Middle frontal gyrus (tissue), 1 donor: Measurements from ENCODE around the gene KASH5.

Experiments
- DNase-seq: peaks from one replicate; pipeline ENCODE4 v3.0.0-alpha.2; 2015; ENCODE audit warnings: low spot score; ENCODE audit errors: extremely low spot score

The KASH5 gene

DNA sequence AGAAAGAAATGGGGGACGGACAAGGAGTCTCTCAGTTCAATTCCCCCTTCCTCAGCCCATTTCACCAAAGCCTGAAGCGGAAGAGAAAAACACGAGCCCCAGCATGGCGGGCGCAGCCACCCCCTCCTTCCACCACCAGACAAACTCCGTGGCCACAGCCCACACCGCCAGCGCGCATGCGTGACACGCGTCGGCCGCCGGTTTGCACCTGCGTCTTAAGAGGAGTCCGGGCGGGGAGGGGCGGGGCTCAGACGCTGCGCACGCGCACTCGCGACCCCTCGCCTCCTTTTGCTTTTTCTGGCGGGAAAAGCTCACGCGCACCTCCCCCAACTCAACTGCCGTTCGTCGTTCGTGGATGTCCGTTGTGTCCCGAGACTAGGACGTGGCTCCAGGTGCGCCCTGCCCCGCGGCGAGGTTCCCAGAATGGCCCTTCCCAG lies at the start of gene KASH5:
Gene KASH5, plus strand, starts transcription at position 314 of the 437 bp plus-strand sequence. CDS start 2,635 bp downstream, outside the sequence.
- peak; percentile 16 for DNase-seq

DNA sequence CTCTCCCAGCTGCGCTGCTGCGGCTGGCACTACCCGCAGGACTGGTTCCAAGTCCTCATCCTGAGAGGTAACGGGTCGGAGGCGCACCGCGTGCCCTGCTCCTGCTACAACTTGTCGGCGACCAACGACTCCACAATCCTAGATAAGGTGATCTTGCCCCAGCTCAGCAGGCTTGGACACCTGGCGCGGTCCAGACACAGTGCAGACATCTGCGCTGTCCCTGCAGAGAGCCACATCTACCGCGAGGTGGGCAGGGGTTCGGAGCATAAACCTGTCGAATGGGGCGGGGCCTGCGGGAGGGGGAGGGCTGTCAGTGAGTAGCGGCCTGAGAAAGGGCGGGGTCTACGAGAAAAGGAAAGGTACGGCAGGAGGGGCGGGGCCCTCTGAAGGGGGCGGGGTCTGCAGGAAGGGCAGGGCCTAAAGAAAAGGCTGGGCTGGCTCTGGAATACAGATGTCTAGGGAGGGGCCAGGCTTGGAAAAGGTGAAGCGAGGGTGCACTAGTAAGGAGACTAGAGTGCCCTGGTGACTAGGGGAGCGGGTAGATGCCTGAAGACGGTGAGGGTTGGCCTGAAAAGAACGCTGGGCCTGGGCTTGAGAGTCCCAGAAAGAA lies 49.3 kb upstream of the KASH5 start:
- DNase-seq: no peak

- peak; percentile 42 for DNase-seq
Observed at GRCh38 chr19:49339301-49340068, 48.6 kb upstream of the KASH5 start.

DNA sequence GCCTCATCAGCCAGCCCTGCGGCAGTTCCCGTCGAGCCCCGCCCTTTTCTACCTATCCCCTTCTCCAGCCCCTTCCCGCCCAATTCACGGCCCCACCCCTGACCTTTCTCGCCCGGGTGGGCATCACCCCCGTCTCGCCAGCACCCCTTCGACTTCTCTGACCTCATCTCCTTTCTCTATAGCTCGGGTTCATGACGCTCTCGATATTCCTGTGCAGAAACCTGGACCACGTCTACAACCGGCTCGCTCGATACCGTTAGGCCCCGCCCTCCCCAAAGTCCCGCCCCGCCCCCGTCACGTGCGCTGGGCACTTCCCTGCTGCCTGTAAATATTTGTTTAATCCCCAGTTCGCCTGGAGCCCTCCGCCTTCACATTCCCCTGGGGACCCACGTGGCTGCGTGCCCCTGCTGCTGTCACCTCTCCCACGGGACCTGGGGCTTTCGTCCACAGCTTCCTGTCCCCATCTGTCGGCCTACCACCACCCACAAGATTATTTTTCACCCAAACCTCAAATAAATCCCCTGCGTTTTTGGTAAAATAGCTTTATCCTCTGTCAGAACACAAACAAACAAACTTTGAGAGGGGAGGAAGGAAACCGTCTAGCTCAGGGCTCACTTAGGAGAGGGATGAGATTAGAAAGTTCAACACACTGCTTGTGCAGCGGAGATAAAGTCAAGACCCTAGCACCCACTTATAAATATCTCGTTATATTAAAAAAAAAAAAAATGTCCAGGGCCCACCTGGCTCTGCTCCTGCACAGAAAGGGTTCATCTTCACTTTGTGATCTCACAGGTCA lies 47.8 kb upstream of the KASH5 start:
- DNase-seq: no peak

DNA sequence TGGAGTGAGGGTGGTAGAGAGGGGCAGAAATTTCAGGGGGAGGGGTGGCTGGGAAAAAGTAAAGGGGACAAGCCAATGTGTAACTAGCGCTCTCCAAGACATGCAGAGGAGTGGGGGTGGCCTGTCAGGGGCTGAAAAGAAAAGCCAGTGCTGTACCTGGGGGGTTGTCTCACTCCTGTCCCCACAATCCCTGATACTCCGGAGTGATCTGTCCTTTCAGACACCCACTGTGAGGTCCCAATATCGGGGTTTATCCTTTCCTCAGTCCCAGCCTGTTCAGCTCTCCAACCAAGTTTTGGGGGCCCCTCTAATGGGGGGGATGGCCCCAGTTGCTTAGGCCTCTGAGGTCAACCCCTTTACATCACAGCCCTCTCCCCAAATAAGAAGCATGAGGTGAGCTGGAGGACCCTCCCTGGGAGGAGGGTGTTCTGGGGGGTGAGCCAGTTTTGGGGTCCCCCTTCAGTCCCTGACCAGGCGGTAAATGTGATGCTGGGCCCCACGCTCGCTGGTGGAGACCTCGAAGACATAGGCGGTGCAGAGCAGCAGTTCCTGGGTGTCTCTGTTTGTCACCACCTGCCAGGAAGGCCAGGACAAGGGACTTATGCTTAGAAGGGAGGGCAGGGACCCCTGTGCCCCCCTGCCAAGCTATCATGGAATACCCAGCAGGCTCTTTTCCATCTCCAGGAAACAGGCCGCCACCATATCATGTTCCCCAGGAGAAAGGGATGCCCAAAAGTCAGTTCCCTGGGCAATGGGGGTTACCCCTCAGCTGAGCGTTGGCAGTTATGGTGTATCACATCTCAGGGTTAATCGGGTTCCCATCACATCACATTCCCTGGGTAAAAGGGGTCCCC lies 47.0 kb upstream of the KASH5 start:
- no peak for DNase-seq

DNA sequence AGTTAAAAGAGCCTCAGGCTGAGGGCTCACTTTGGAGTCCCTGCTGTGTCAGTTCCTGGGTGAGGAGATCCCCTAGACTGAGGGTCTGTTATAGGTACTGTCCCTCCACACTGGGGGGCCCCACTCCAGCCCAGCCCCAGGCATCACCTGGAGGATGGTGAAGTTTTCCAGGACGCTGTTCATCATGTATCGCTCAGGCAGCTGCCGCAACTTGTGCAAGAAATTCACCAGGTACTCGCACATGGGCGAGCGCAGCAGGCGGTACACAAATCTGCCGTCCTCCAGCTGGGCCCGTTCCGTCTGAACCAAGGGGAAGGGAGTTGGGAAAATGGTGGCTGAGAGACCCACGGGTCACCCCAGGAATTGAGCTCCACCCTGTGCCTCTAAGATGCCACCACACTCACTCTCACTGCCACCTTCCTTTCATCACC lies 45.7 kb upstream of the KASH5 start:
- no peak for DNase-seq

DNA sequence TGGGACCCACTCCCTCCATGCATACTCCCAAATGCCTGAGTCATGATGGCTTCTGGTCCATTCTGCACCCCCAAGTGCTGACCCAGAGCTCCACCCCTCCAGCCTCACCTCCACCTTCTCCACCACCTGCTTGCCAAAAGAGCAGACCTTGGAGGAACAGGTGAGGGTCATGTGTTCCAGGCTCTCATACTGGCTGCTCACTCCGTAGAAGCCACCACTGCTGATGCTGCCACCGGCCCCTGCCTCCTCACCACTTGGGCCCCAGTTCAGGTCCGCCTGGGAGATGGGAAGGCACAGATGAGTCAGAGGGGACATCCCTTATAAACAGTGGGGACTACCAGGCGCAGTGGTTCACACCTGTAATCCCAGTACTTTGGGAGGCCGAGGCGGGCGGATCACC lies 44.9 kb upstream of the KASH5 start:
- no peak for DNase-seq

- DNase-seq: no peak
Observed at GRCh38 chr19:49344505-49345423, 43.3 kb upstream of the KASH5 start.

- no peak for DNase-seq
Observed at GRCh38 chr19:49347191-49347590, 40.9 kb upstream of the KASH5 start.

- no peak for DNase-seq
Observed at GRCh38 chr19:49347835-49348234, 40.2 kb upstream of the KASH5 start.

DNA sequence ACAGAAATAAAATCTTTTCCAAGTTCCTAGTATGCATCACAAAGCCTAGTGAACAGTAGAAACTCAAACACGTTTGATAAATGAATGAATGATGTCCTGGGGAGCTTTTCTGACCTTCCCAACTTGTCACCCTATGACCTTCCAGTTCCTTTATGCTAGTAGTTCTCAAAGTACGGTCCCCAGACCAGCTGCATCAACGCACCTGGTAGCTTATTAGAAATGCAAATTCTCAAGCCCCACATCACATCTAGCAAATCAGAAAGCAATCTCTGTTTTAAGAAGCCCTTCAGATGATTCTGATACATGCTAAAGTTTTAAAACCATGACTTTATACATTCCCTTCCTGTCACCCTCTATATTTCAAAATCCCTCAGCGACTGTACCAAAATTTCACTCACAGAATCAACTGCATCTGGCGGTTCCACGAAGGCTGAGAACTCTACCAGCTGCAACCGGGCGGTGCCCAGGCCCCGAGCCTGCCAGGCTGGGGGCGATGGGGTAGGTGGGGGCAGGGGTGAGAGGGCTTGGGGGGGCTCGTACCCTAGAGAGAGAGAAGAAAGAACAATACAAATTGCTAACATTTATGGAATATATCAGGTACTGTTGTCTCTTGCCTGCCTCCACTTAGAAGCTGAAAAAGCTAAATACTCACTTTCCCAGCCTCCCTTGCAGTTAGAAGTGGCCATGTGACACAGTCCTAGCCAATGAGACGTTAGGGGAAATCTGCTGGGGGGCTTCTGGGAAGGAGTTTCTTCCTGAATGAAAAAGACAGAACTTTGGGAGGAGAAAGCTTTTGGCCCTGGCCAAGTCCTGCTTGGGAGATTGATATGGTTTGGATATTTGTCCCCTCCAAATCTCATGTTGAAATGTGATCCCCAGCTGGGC lies 39.5 kb upstream of the KASH5 start:
- DNase-seq: no peak

DNA sequence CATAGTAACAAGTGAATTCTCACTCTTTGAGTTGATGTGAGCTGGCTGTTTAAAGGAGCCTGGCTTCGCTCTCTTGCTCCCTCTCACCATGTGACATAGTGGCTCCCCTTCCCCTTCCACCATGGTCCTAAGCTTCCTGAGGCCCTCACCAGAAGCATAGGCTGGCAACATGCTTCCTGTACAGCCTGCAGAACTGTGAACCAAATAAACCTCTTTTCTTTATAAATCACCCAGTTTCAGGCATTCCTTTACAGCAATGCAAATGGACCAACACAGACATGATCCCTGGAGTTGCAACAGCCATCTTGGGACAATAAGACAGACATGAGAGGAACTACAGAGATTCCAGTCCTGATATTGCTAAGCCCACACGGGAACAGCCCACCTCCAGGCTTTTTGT lies 38.5 kb upstream of the KASH5 start:
- DNase-seq: no peak

- DNase-seq: no peak
Observed at GRCh38 chr19:49355909-49356353, 32.1 kb upstream of the KASH5 start.

DNA sequence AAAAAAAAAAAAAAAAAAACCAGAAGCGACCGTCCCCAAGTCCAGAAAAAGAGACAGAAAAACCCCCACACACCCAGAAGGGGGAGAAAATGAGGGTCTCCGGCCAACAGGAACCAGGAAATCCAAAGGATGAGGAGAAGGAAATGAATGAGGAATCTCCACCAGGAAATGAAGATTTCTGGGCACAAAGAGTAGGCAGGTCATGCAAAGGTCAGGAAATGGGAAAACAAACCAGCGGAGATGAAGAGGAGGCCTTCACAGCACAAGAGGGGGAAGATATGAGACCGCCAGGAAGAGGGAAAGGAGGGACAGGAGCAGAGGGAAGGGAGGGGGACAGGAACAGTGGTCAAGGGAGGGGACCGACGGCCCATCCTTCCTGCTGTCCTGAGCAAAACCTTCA lies 31.7 kb upstream of the KASH5 start:
- DNase-seq: no peak

DNA sequence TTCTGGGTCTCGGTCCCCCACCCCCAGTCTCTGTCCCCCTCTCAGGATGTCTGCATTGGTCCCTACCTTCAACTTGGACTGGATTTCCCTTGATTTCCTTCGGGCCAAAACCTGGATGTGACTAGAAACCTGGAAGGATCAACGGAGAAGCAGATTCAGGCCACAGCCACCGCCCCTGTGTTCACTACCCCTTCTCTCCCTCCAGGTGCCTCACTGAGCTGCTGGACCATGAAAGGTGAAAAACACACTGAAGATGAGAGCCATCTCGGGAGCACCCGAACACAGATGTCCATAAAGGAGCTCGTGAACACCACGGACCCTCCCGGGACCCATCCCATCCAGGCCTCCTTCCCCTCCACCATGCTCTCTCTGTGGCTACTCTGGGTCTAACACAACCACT lies 30.9 kb upstream of the KASH5 start:
- no peak for DNase-seq

- DNase-seq: no peak
Observed at GRCh38 chr19:49359851-49360820, 27.9 kb upstream of the KASH5 start.

DNA sequence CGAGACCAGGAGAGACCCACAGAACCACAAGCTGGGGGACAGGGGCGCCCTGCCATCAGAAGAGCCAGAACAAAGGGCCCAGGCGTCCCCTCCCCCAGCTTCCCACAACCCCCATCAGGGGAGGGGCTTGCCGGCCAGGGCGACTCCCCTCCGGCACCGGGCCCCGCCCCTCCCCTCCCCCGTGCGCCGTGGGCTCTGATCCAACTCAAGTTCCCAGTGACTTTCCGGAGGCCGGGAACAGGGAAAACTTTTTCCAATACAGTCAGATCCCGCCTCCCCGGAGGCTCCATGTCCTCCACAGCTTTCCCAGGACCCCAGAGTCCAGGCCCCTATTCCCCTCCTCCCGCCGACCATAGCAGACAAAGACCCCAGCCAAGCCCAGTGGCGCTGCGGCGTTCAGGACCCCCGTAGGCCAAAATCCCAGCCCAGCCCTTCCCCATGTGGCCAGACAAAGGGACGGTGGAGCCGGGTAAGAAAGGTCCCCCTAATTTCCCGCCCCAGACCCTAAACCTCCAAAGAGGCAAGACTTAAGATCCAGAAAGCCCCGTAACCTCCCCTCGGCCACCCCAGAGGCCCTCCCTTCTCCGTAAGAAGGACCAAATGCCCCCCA lies 26.5 kb upstream of the KASH5 start:
- no peak for DNase-seq
